GM13976 (cell line): Measurements from ENCODE around the gene RALGAPB.

Source experiments
- DNase-seq: peaks from one replicate; pipeline ENCODE4 v3.0.0; 2012; ENCODE audit warnings: low spot score
- CTCF ChIP-seq: IDR thresholded peaks from 2 replicates; pipeline ENCODE4 v1.5.1; 2012; ENCODE audit warnings: borderline replicate concordance, mild to moderate bottlenecking; ENCODE audit not compliant: insufficient read depth; ENCODE audit errors: extremely low read depth, missing control alignments, control extremely low read depth
- in situ Hi-C: fragments of 300-500 bp; cut with MboI; formaldehyde crosslinking; loops from one replicate; pipeline ENCODE4 v1.12.0; 2022; ENCODE audit warnings: low sequenced_read_pairs, mixed read lengths, inconsistent platforms; ENCODE audit not compliant: unreplicated experiment

The RALGAPB gene

GRCh38 chr20:38626921-38627659, 154.4 kb downstream of the RALGAPB start:
- no peak for DNase-seq
- no peak for TF ChIP-seq CTCF
- in situ Hi-C loops: no loop called here
